Neural cell (in vitro differentiated cells): ENCODE measurements around the gene RIPOR1. TPM values are rescaled to one million over a fixed set of nuclear protein-coding genes. Genes with fewer than 3 reads are reported as not detected.

ENCODE experiments used
- H2AFZ ChIP-seq: fragments of 200-600, 300-800 bp; sonication (generic), shearing (Covaris generic); 2 replicates; pipeline ENCODE4 v1.6.0; 2014; ENCODE audit warnings: low read depth, mild to moderate bottlenecking, antibody characterized with exemption, low read length, moderate library complexity
- H3F3A ChIP-seq: fragments of 200-600 bp; shearing (Covaris generic); 2 replicates; pipeline ENCODE4 v1.6.1; 2016; ENCODE audit warnings: mild to moderate bottlenecking, moderate library complexity, mixed read lengths, antibody characterized with exemption, low read length; ENCODE audit not compliant: insufficient read depth, poor library complexity, severe bottlenecking
- H3K27ac ChIP-seq: fragments of 200-600, 300-800 bp; sonication (generic), shearing (Covaris generic); 2 replicates; pipeline ENCODE4 v1.5.1; 2014; ENCODE audit warnings: mild to moderate bottlenecking, low read length, moderate library complexity
- H3K27me3 ChIP-seq: fragments of 300-800, 200-600 bp; sonication (generic), shearing (Covaris generic); 2 replicates; pipeline ENCODE4 v1.6.0; 2014; ENCODE audit warnings: mild to moderate bottlenecking, low read depth, low read length, moderate library complexity; ENCODE audit not compliant: insufficient read depth
- H3K36me3 ChIP-seq: fragments of 300-800, 200-600 bp; sonication (generic), shearing (Covaris generic); 2 replicates; pipeline ENCODE4 v1.5.1; 2014; ENCODE audit warnings: mild to moderate bottlenecking, antibody characterized with exemption, low read length, moderate library complexity; ENCODE audit not compliant: insufficient read depth
- H3K4me2 ChIP-seq: fragments of 300-800, 200-600 bp; sonication (generic), shearing (Covaris generic); 2 replicates; pipeline ENCODE4 v1.6.0; 2014; ENCODE audit warnings: mild to moderate bottlenecking, low read length
- H3K4me3 ChIP-seq: fragments of 300-800, 200-600 bp; sonication (generic), shearing (Covaris generic); 2 replicates; pipeline ENCODE4 v1.5.1; 2014; ENCODE audit warnings: mild to moderate bottlenecking, low read length, moderate library complexity
- H3K79me2 ChIP-seq: fragments of 200-600 bp; shearing (Covaris generic); replicated peaks from 2 replicates; pipeline ENCODE4 v1.6.0; 2014; ENCODE audit warnings: mild to moderate bottlenecking, low read length, moderate library complexity; ENCODE audit not compliant: insufficient read depth
- H3K9ac ChIP-seq: fragments of 300-800, 200-600 bp; sonication (generic), shearing (Covaris generic); 2 replicates; pipeline ENCODE4 v1.6.1; 2016; ENCODE audit warnings: mild to moderate bottlenecking, low read length, mixed read lengths
- H3K9me2 ChIP-seq: fragments of 200-600 bp; shearing (Covaris generic); 2 replicates; pipeline ENCODE4 v1.6.1; 2016; ENCODE audit warnings: mild to moderate bottlenecking, low read length, mixed read lengths; ENCODE audit not compliant: insufficient read depth
- H3K9me3 ChIP-seq: fragments of 200-600, 300-800 bp; sonication (generic), shearing (Covaris generic); 2 replicates; pipeline ENCODE4 v1.6.1; 2016; ENCODE audit warnings: mild to moderate bottlenecking, mixed run types, low read length, moderate library complexity, mixed read lengths
- H4K20me1 ChIP-seq: fragments of 200-600 bp; shearing (Covaris generic); 2 replicates; pipeline ENCODE4 v1.6.1; 2016; ENCODE audit warnings: mild to moderate bottlenecking, mixed run types; ENCODE audit not compliant: insufficient read depth
- CTCF ChIP-seq: fragments of 450-650 bp; IDR thresholded peaks from 2 replicates; pipeline ENCODE4 v1.5.1; 2014; ENCODE audit warnings: antibody characterized with exemption, mild to moderate bottlenecking, moderate library complexity; ENCODE audit not compliant: poor library complexity, severe bottlenecking
- EP300 ChIP-seq: fragments of 450-650 bp; conservative IDR thresholded peaks from 2 replicates; pipeline ENCODE4 v1.6.1; 2014; ENCODE audit warnings: antibody characterized with exemption, mild to moderate bottlenecking, moderate library complexity; ENCODE audit not compliant: poor library complexity, severe bottlenecking
- EZH2 ChIP-seq: fragments of 200-600, 300-800 bp; shearing (Covaris generic), sonication (generic); IDR thresholded peaks from 2 replicates; pipeline ENCODE4 v1.6.1; 2014; ENCODE audit warnings: antibody characterized with exemption, low read length, borderline replicate concordance, mild to moderate bottlenecking; ENCODE audit not compliant: insufficient read depth, poor library complexity, severe bottlenecking
- MXI1 ChIP-seq: fragments of 450-650 bp; conservative IDR thresholded peaks from 2 replicates; pipeline ENCODE4 v1.6.1; 2014; ENCODE audit warnings: antibody characterized with exemption, mild to moderate bottlenecking; ENCODE audit not compliant: poor library complexity, severe bottlenecking
- POLR2AphosphoS5 ChIP-seq: IDR thresholded peaks from 2 replicates; pipeline ENCODE4 v1.6.1; 2012
- RAD21 ChIP-seq: fragments of 450-650 bp; conservative IDR thresholded peaks from 2 replicates; pipeline ENCODE4 v1.6.1; 2014; ENCODE audit warnings: antibody characterized with exemption, mild to moderate bottlenecking, moderate library complexity
- SMC3 ChIP-seq: fragments of 450-650 bp; conservative IDR thresholded peaks from 2 replicates; pipeline ENCODE4 v1.6.1; 2014; ENCODE audit warnings: antibody characterized with exemption, mild to moderate bottlenecking, moderate library complexity; ENCODE audit not compliant: poor library complexity
- TAF1 ChIP-seq: IDR thresholded peaks from 2 replicates; pipeline ENCODE4 v1.6.1; 2012; ENCODE audit warnings: low read depth
- polyA plus RNA-seq: library from polyadenylated mRNA; depleted of rRNA; stranded (reverse); fragments of >200 nt; gene quantifications from 2 replicates; pipeline ENCODE4 v1.2.3, GENCODE V29; 2014
- TF ChIP-seq, protein P1 (sequence below): IDR thresholded peaks from 2 replicates; pipeline ENCODE4 v1.6.1; 2012; ENCODE audit warnings: borderline replicate concordance

Gene RIPOR1
- polyA plus RNA-seq, 1 donor from 2014 or later, result 13.2 TPM

GRCh38 chr16:67519242-67519641 is 9.4 kb upstream of the RIPOR1 start:
- H4K20me1 ChIP-seq, result no peaks in the 10 kb centered on the region
- no peaks in the 10 kb centered on the region for H3K9me2 ChIP-seq
- TF ChIP-seq SMC3, result no peak
- no peak for TF ChIP-seq CTCF
- no peak for TF ChIP-seq POLR2AphosphoS5
- TF ChIP-seq, protein P1, sequence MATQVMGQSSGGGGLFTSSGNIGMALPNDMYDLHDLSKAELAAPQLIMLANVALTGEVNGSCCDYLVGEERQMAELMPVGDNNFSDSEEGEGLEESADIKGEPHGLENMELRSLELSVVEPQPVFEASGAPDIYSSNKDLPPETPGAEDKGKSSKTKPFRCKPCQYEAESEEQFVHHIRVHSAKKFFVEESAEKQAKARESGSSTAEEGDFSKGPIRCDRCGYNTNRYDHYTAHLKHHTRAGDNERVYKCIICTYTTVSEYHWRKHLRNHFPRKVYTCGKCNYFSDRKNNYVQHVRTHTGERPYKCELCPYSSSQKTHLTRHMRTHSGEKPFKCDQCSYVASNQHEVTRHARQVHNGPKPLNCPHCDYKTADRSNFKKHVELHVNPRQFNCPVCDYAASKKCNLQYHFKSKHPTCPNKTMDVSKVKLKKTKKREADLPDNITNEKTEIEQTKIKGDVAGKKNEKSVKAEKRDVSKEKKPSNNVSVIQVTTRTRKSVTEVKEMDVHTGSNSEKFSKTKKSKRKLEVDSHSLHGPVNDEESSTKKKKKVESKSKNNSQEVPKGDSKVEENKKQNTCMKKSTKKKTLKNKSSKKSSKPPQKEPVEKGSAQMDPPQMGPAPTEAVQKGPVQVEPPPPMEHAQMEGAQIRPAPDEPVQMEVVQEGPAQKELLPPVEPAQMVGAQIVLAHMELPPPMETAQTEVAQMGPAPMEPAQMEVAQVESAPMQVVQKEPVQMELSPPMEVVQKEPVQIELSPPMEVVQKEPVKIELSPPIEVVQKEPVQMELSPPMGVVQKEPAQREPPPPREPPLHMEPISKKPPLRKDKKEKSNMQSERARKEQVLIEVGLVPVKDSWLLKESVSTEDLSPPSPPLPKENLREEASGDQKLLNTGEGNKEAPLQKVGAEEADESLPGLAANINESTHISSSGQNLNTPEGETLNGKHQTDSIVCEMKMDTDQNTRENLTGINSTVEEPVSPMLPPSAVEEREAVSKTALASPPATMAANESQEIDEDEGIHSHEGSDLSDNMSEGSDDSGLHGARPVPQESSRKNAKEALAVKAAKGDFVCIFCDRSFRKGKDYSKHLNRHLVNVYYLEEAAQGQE, result no peak
- no peak for TF ChIP-seq MXI1
- no peak for TF ChIP-seq EZH2
- no peak for TF ChIP-seq TAF1
- no peak for TF ChIP-seq EP300
- no peak for TF ChIP-seq RAD21
- no peak overlapping the region for H3K4me3 ChIP-seq
- H3K27ac ChIP-seq, result no peak overlapping the region
- no peaks in the 10 kb centered on the region for H3K9me3 ChIP-seq
- H3K4me2 ChIP-seq, result no peak overlapping the region
- no peak overlapping the region for H3K9ac ChIP-seq
- no peaks in the 10 kb centered on the region for H3F3A ChIP-seq
- H2AFZ ChIP-seq, result no peak overlapping the region
- H3K27me3 ChIP-seq, result no peaks in the 10 kb centered on the region
- no peaks in the 10 kb centered on the region for H3K79me2 ChIP-seq
- no peaks in the 10 kb centered on the region for H3K36me3 ChIP-seq

- Histone ChIP-seq H3F3A (no peaks in the 10 kb centered on the region), H3K27me3 (no peaks in the 10 kb centered on the region), H2AFZ (peak overlapping the region; percentile 52), H3K79me2 (no peaks in the 10 kb centered on the region), H4K20me1 (no peaks in the 10 kb centered on the region), H3K9me2 (no peaks in the 10 kb centered on the region), H3K36me3 (no peaks in the 10 kb centered on the region), H3K9ac (peak overlapping the region; percentile 60), H3K9me3 (no peaks in the 10 kb centered on the region), H3K4me2 (no peak overlapping the region), H3K27ac (peak overlapping the region; percentile 59), H3K4me3 (peak overlapping the region; percentile 67)
- TF ChIP-seq MXI1, result no peak
- TF ChIP-seq CTCF, result peak; percentile 99
- no peak for TF ChIP-seq TAF1
- TF ChIP-seq RAD21, result peak; percentile 97
- no peak for TF ChIP-seq EZH2
- TF ChIP-seq, protein P1, result peak; percentile 33
- TF ChIP-seq EP300, result peak; percentile 32
- TF ChIP-seq SMC3, result peak; percentile 88
- peak; percentile 30 for TF ChIP-seq POLR2AphosphoS5
Measured at GRCh38 chr16:67521095-67521804, 7.4 kb upstream of the RIPOR1 start.
